HTR-8/SVneo (cell line): ENCODE measurements around the gene TSPAN33.
"Not testable (repeated sequence)": the region's sequence is repeated elsewhere in the genome, so short reads cannot be mapped to it uniquely, and the experiment has no call there.

Experiments used
- DNase-seq: peaks from one replicate; pipeline ENCODE4 v3.0.0; 2011; ENCODE audit warnings: low spot score, mixed read lengths; ENCODE audit not compliant: insufficient read length
- FAIRE-seq: peaks from 2 replicates; lab custom pipeline; 2011; peaks lifted over from hg19 to GRCh38; lab: Jason Lieb, UNC

Gene TSPAN33

GRCh38 chr7:129144095-129144833, at the start of gene TSPAN33:
Gene TSPAN33, plus strand, starts transcription at chr7:129144707. Its CDS starts 274 bp downstream, at chr7:129144981.
- DNase-seq (peak; percentile 91), FAIRE-seq (no peak)

DNA sequence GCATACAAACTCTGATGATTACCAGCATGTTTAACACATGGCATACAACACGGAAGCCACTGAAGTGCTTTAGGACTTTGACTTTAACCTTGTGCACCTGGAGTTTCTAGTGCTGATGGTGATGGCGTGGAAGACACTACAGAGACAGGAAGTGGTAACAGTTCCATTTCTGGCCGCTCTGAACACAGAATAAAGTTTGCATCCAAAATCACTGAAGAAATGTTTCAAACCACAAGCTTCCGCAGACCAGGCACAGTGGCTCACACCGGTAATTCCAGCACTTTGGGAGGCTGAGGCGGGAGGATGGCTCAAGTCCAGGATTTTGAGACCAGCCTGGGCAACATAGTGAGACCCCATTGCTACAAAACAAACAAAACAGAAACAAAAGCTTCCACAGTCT, 49.2 kb upstream of the TSPAN33 start:
- FAIRE-seq: no peak

DNA sequence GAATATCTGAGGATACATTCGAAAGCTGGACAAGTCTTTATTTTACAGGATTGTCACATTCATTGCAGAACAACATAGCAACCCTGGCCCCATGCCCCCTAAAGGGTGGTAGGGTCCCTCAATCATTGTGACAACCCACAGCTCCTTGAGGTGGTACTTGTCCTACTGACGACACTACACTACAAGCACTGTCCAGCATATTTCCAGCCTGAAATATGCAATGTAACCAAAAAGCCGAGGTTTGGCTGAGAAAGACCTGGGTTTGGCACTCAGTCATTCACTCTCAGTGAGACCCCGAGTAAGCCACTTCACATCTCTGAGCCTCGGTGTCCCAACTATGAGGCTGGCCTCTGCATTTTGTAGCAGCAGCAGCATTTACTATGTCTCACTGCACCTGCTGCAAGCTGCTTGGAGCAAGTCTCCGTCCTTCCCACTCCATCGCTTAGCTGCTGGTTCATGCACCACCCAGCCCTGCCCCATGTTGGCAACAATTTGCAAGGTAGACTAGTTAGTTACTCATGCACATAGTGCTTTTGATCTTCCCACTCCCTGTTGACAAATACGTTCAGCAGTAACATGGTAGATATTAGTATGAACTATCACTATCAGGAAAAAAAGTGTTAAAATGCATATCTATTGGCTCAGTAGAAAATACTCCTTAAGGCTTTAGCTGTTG, 46.0 kb upstream of the TSPAN33 start:
- no peak for DNase-seq
- no peak for FAIRE-seq

More for the DNA sequence above, 49.2 kb upstream of the TSPAN33 start:
- no peak for DNase-seq

DNA sequence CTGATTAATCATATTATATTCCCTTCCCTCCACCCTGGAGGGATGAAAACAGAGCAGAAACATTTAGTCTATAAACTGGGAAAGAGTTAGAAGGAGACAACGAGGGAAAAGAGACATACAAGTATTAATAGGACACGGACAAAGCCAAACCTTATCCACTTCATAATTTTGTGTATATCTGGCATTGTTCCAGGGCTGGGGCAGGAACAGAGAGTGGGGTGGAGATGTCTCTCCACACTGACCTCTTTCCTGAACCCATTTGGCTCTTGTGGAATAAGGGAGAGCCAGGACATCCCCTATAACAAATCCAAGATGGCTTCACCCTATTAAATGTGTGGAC, 43.7 kb upstream of the TSPAN33 start:
- FAIRE-seq: no peak
- DNase-seq: no peak

GRCh38 chr7:129101746-129102145, 42.8 kb upstream of the TSPAN33 start:
- FAIRE-seq (no peak), DNase-seq (no peak)

DNA sequence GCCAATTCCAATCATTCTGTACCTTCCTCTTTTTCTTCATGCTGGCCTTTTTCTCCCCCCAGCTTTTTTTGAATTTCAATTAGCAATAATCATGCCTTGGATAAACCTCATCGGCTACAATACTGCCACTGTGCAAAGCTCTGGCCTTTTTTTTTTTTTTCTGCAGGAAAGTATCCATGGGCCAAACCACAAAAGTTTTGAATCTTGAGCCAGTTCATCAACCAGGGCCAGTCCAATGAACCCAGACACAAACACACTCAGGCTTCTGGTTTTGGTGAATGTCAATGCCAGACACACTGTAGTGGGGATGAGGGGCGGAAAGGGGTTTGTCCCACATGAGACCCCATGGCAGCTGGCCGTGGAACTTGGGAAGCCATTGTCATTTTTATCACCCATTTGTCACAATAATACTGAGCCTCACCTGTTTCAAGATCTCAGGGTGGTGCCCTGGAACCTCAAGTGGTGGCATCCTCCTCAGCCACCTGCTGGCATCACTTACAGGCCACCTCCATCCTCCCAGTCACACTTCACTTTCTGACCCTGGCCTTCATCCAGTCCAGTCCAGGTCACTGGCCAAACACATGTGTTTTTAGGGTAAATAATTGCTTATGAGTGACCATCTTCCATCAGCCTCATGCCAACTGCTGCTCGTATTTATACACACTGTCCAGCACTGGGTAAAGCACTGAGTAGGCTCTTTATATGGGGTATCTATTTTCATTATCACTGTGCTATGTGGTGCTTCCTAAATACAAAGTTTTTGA, 40.8 kb upstream of the TSPAN33 start:
- no peak for DNase-seq
- FAIRE-seq: no peak

- FAIRE-seq (no peak), DNase-seq (no peak)
These were observed 35.9 kb upstream of the TSPAN33 start for GRCh38 chr7:129108581-129108980.

- FAIRE-seq (no peak), DNase-seq (no peak)
These were observed 34.1 kb upstream of the TSPAN33 start for GRCh38 chr7:129110258-129110981.

DNA sequence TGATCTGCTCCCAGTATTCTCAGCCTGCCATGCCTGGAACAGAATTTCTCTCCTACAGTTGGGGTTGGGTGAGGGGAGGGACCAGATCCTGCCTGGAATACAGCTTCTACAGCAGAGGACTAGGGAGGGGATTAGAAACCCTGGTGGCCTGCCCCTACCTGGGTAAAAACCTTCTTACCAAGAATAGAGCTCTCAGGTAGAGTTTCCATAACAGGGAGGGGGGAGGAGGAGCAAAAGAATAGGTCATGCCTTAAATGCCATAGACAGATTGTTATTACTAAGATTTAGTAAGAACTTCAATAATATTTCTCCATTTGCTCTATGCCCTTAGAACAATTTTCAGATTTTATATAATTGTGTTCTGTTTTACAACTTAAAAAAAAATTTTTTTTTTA, 33.5 kb upstream of the TSPAN33 start:
- FAIRE-seq: no peak
- no peak for DNase-seq

DNA sequence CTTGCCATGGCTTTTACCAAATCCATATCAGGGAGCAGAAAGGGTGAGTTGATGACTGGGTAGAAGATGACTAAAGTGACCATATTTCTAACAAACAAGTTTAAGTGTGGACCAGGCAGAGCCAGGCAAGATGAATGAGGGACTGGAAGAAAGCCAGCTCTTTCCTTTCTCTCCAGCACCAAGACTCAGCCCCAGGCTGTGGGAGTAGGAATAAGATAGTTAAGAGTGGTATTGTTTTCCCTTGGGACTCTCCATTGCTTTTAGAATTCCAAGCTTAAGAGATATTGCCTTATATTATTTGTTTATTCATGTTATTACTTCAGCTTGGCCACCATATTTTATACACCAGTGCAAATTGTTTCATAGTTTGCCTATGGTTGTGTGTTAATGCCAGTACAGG, 28.8 kb upstream of the TSPAN33 start:
- DNase-seq (no peak), FAIRE-seq (no peak)

- no peak for FAIRE-seq
These were observed 26.3 kb upstream of the TSPAN33 start for GRCh38 chr7:129118182-129118581.

DNA sequence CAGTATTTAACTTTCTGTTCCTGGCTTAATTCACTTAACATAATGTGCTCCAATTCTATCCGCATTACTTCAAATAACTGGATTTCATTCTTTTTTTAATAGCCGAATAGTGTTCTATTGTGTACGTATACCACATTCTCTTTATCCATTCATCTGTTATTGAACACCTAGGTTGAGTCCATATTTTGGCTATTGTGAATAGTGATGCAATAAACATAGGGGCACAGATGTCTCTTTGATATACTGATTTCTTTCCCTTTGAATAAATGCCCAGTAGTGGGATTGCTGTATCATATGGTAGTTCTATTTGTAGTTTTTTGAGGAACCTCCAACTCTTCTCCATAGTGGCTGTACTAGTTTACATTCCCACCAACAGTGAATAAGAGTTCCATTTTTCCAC, 25.5 kb upstream of the TSPAN33 start:
- FAIRE-seq (no peak), DNase-seq (no peak)

More at GRCh38 chr7:129118182-129118581, 26.3 kb upstream of the TSPAN33 start:
- DNase-seq: no peak

- not testable (repeated sequence) for FAIRE-seq, DNase-seq
These were observed 22.9 kb upstream of the TSPAN33 start for GRCh38 chr7:129121501-129122077.

GRCh38 chr7:129122078-129122750, 22.3 kb upstream of the TSPAN33 start:
- no peak for DNase-seq
- FAIRE-seq: no peak

DNA sequence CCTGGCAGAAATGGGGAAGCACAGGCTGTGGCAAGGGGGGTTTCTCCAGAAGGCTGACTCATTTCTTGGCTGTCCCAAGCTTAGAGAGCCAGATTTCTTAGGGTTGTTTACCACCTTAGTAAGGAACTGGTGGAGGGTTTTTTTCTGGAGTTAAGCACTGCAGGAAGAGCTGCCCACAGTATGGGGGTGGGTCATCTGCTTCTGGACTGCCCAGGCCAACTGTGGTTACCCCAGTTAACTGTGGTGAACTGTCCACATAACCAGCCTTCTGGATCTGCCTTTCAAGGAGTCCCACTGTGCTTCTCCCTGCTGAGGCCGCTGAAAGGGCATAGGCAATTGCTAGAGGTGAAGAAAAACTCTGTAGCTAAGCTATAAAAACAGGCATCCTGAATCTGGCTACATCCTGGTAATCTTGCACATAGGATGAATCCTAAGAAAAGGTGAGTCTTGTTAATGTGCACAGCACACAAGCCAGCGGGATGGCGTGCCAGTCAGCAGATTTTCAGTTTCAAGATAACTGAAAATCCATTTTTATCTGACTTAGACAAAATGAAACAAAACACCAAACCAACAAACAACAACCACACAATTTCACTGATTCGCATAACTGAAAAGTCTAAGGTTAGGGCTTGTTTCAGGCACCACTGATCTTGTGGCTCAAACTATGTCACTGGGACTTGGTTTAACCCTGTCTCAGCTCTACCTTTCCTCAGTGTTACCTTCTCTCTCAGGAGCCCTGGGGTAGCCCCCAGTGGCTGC, 21.6 kb upstream of the TSPAN33 start:
- DNase-seq: no peak
- FAIRE-seq: no peak

DNA sequence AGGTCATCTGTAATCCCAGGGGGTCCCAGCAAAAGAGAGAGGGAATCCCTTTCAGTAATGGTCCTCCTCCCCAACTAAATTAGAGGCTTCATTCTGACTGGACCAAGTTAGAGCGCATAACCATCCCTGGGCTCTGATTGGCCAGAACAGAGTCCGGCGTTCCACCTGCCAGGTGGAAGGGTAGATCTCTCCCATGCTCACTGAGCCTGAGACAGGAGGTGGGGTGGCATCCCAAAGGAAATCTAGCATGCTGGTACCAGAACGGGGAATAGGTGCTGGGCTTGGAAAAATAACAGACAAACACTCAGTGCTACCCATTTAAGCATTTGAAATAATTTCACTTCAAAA, 21.0 kb upstream of the TSPAN33 start:
- no peak for DNase-seq
- no peak for FAIRE-seq

DNA sequence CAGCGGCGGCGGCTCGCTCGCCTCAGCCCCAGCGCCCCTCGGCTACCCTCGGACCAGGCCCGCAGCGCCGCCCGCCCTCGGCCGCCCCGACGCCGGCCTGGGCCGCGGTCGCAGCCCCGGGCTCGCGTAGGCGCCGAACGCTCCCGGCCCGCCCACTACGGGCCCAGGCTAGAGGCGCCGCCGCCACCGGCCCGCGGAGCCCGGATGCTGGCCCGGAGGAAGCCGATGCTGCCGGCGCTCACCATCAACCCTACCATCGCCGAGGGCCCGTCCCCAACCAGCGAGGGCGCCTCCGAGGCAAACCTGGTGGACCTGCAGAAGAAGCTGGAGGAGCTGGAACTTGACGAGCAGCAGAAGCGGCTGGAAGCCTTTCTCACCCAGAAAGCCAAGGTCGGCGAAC, 18.2 kb upstream of the TSPAN33 start:
- DNase-seq: no peak
- FAIRE-seq: no peak

- FAIRE-seq (no peak), DNase-seq (no peak)
These were observed 17.4 kb upstream of the TSPAN33 start for GRCh38 chr7:129127154-129127553.

DNA sequence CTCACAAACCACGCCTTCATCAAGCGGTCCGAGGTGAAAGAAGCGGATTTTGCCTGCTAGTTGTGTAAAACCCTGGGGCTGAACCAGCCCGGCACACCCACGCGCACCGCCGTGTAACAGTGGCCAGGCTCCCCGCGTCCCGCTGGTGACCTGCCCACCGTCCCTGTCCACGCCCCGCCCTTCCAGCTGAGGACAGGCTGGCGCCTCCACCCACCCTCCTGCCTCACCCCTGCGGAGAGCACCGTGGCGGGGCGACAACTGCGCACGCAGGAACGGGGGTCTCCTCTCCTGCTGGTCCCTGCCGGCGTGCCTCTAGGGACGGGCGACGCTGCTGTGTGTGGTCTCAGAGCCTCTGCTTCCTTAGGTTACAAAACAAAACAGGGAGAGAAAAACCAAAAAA, 16.9 kb upstream of the TSPAN33 start:
- FAIRE-seq (no peak), DNase-seq (no peak)
